GM20431 (cell line): ENCODE measurements around the gene CXXC5.

Source experiments
- in situ Hi-C: fragments of 300-500 bp; cut with MseI, MboI; formaldehyde crosslinking; loops from one replicate; pipeline ENCODE4 v1.15.0; 2020; ENCODE audit warnings: low sequenced_read_pairs; ENCODE audit not compliant: unreplicated experiment

The CXXC5 gene

GRCh38 chr5:139676406-139676805, 28.3 kb downstream of the CXXC5 start:
- in situ Hi-C loops: no loop called here

DNA sequence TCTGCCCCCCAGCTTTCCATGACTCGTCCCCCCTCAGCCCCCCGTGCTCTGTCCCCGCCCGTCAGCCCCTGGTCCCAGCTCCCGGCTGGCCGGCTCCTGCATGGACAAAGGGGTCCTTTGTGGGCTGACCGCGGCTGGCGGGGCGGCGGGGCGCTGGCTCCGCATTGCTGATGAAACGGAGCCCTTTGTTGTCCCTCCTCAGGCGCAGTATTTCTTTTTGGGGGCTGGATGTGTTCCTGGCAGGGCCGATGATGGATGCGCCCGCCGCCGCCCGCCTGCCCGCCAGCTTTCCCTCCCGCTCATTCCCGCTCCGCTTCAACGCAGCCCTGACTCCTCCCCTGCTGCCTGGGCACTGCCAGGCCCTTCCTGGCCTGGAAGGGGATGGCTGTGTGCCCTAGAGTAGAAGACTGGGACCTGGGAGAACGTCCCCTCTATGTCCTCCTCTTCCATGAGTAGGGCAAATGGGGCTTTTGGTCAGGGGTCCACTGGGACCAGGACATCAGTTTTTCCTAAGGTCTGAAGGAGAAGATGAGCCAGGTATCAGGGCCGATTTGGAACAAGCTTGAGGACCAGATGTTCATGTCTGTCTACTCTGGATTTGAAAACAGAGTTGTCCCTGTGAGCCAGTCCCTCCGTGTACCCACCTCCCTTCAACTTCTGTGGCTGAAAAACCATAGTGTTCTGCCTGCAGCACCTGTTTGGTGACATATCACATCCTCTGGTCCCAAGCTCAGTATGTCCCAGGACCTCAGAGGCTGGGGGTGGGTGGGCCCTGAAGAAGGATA, 29.0 kb downstream of the CXXC5 start:
- in situ Hi-C loops: no loop called here

GRCh38 chr5:139677736-139678613, 29.8 kb downstream of the CXXC5 start:
- in situ Hi-C loops: no loop called here

- in situ Hi-C loops: no loop called here
Measured at GRCh38 chr5:139678751-139679750, 30.9 kb downstream of the CXXC5 start.

- in situ Hi-C loops: no loop called here
Measured at GRCh38 chr5:139680368-139681111, 32.4 kb downstream of the CXXC5 start.

GRCh38 chr5:139681112-139681458, 32.9 kb downstream of the CXXC5 start:
- in situ Hi-C loops: no loop called here

- in situ Hi-C loops: no loop called here
Measured at GRCh38 chr5:139681466-139681865, 33.3 kb downstream of the CXXC5 start.

DNA sequence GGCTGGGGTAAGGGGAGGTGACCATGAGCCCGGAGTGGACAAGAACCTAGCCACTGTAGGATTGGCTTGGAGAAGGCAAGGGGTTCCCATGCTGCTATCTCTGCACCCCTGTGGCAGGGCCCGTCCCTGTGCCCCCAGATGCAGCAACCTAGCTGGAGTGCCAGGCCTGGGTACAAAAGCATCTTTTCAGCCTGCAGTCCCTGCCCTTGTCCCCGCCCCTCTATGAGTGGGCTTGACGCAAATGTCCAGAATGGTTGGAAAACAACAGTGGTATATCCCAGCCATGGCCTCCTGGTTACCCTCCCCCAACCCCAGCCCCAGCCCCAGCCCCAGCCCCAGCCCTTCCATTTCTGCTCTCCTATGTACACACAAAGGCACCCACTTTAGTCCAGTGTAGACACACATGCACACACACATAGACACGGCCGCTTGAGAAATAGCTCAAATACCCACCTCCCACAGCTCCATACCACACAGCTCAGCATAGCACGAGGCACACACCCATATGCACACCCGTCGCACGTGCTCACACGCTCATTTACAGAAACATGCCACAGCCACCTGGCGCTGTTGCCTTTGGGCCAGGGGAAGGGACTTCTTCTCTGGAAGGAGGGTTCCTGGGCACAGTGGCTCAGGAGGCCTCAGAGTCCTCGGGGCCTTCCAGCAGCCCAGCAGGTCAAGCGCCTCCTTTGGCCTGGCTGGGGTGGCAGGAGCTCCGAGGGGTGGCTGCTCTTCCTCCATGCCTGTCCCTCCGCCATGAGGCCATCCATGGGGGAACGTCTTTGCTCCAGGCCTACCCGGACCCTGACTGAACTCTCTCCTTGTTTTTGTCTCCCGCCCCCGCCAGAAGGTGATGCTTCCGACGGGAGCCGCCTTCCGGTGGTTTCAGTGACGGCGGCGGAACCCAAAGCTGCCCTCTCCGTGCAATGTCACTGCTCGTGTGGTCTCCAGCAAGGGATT, 34.1 kb downstream of the CXXC5 start:
- in situ Hi-C loops: no loop called here

GRCh38 chr5:139683295-139684271, 35.4 kb downstream of the CXXC5 start:
- in situ Hi-C loops: no loop called here

DNA sequence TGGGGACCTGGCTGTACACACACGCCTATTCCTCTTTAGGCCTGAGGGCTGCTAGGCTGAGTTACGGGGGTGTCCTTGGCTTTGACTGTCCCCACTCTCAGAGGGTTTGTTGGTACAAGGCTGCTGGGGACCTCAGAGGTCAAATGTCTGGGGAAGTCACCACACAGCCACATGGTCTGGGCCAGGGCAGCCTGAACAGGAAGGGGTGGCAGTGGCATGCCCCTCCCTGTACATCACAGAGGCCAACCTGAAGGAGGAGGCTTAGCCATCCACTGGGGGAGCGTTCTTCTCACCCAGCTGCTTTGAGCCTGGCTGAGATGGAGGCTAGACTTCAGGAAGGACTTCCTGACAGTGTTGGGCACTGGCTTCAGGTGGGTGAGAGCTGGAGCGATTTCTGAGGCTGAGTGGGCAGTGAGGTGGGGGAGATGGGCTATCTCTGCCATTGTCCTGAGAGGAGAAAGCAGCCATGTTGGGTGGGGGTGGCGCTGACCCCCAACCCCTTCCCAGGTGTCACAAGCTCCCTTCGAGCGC, 36.3 kb downstream of the CXXC5 start:
- in situ Hi-C loops: no loop called here

DNA sequence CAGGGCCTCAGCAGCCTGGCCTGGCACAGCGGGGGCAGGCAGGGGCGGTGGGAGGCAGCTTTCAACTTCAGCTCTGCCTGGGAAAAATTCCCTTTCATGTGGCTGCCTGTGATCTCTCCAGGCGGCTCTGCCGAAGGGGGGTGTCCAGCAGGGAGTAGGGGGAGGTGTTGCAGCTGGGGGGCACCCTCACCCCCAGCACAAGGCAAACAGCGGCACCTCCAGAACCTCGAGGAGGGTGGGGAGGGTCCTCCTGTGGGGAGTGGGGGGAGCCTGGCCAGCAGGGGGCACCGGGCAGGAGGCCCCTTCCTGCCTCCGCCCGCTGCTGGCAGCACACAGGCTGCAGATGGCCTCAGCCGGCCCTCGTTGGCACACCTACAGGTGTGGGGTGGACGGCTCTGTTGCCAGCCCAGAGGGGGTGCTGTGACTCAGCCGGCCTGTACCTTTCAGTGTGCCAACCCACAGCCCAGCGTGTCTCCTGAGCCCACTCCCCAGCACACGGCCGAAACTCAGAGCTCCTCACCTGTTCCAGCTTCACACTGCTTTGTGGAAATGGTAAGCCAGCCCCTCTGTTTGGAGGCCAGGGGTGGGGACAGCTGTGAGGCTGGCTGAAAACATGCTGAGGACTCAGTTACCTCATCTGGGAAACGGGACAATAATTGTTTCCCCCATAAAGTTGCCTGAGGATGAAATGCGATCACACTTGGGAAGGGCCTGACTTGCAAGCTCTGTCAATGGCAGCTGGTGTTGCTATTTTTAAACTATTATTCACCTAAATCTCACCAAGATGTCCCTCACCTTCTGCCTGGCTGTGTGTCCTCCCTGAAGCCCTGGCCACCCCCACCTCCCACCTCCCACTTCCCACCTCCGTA, 37.0 kb downstream of the CXXC5 start:
- in situ Hi-C loops: no loop called here

DNA sequence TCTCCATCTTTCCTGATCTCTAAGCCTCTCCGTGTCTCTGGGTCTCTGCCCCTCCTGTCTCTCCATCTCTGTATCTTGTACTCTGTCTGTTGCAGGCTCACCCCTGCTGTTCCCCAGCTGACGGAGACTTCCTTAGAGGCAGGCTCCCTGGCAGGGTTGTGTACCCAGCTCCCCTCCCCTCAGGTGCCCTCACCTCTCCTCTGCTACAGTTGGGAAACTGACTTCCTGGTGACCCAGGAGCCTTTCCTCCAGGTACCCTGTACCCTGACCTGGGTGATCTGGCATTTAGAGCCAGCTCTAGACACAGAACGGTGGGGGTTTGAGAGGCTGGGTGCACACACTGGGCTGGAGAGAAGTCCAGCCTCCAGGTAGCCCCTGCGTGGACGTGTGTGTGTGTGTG, 37.7 kb downstream of the CXXC5 start:
- in situ Hi-C loops: no loop called here

DNA sequence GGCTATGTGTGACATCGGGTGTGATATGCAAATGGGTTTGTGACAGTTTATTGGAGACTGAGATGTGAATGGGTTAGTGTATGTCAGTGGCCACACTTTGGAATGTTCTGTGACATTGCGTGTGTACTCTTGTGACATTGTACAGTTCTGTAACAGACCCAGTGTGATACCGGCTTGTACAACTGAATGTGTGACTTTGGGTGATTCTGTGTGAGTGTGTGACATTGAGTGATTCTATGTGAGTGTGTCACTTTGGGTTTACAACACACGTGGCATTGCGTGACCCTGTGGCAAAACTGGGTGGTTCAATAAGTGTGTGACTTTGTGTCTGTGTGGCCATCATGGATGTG, 38.2 kb downstream of the CXXC5 start:
- in situ Hi-C loops: no loop called here

- in situ Hi-C loops: no loop called here
Measured at GRCh38 chr5:139686706-139687441, 38.7 kb downstream of the CXXC5 start.

DNA sequence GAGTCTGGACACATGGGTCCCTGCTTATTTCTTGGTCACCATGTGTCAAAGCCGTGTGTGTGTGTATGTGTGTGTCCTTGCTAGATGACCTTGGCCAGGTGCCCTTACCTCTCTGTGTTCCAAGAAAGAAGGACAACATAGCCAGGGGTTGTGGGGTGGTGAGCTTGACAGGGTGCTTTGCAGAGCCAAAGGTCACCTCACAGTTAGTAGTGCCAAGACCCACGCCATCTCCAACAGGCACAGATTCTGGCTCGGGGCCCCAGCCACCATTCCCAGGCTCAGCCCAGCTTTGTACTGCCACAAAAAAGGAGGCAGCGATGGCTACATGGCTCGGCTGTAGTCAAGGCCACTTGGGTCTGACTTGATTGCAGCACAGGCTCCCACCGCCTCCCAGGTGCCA, 39.5 kb downstream of the CXXC5 start:
- in situ Hi-C loops: no loop called here
